ENCODE data around the gene PARD3.

PARD3 gene

DNA sequence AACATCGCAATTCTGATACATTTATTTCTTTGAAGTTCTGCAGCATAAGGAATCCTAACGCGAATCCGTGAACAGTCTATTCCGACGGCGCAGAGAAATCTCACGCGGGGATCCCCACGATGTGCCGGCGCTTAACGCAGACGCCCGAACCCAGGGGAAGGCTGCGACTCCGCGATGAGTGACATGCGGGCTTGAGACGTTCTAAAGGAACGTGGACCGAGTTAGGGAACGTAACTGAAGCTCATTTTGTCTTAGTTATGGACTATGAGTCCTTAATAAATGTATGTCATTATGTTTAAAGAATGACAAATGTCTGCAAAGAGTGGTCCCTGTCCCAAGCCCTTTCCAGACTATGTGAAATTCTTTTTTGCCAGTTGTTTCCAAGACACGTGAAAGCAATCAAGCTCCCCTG, 995 bp upstream of the PARD3 start:
- TF ChIP-seq, protein P1, sequence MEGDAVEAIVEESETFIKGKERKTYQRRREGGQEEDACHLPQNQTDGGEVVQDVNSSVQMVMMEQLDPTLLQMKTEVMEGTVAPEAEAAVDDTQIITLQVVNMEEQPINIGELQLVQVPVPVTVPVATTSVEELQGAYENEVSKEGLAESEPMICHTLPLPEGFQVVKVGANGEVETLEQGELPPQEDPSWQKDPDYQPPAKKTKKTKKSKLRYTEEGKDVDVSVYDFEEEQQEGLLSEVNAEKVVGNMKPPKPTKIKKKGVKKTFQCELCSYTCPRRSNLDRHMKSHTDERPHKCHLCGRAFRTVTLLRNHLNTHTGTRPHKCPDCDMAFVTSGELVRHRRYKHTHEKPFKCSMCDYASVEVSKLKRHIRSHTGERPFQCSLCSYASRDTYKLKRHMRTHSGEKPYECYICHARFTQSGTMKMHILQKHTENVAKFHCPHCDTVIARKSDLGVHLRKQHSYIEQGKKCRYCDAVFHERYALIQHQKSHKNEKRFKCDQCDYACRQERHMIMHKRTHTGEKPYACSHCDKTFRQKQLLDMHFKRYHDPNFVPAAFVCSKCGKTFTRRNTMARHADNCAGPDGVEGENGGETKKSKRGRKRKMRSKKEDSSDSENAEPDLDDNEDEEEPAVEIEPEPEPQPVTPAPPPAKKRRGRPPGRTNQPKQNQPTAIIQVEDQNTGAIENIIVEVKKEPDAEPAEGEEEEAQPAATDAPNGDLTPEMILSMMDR (IDR thresholded peaks at IDR 0.05; ENCODE audit: low read depth, low read length) = no peak
- DNase-seq (ENCODE audit: low read depth in 2 of 2) = peak in 1 of 2 donors; percentile 16
- H3K4me3 ChIP-seq (replicated peaks in 1 of 2; ENCODE audit: low read depth in 2 of 2, low read length in 2 of 2) = peak overlapping the region; percentile 60 to 76

DNA sequence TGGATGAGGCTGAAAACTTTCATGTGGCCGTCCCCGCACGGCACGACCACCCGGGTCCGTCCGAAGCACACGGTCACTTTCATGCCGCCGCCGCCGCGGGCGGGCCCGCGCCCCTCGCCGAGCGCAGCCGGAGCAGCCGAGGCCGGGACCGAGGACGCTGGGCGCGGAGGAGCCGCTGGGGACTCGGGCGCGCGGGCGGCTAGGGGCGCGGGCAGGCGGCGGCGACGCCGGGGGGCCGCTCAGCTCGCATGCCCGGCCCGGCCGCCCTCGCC, 247 bp downstream of the PARD3 start:
- no peak for DNase-seq (ENCODE audit: low read depth in 2 of 2)
- peak overlapping the region; percentile 76 to 83 for H3K4me3 ChIP-seq (replicated peaks in 1 of 2; ENCODE audit: low read depth in 2 of 2, low read length in 2 of 2)
- TF ChIP-seq, protein P1 (IDR thresholded peaks at IDR 0.05; ENCODE audit: low read depth, low read length) = no peak

DNA sequence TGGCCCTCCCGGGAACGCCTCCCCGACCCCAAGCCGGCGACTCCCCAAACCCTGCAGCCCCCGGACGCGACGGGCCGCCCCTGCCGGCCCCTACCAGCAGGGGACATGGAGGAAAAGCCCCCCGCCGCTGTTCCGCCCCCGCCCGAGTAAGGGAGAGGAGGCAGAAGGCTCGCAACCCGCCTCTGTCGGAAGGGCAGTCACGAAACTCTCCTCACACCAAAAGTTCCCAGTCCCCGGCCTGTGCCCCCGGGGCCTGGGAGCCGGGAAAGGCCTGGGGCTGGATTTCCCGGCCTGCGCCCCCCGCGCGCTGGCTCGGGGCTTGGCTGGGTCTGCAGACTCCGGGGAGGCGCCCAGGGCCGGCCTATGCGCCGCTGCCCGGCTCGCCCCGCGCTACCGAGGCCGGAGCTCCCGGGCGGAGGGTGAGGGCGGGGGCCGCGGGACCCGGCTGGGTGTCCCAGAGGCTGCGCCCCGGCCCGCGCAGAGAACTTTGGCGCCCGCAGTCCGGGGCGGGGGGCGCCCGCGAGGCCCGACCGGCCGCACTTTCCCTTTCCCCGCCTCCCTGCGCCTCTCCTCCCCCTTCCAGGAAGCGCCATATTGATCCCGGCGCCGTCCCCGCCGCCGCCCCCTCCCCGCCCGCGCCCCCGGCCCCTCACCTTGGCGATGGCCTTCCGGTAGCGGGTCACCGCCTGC, 728 bp downstream of the PARD3 start:
- TF ChIP-seq, protein P1 (IDR thresholded peaks at IDR 0.05; ENCODE audit: low read depth, low read length) = no peak
- H3K4me3 ChIP-seq (replicated peaks in 1 of 2; ENCODE audit: low read depth in 2 of 2, low read length in 2 of 2) = peak overlapping the region; percentile 76 to 83
- peak; percentile 19 to 43 for DNase-seq (ENCODE audit: low read depth in 2 of 2)

DNA sequence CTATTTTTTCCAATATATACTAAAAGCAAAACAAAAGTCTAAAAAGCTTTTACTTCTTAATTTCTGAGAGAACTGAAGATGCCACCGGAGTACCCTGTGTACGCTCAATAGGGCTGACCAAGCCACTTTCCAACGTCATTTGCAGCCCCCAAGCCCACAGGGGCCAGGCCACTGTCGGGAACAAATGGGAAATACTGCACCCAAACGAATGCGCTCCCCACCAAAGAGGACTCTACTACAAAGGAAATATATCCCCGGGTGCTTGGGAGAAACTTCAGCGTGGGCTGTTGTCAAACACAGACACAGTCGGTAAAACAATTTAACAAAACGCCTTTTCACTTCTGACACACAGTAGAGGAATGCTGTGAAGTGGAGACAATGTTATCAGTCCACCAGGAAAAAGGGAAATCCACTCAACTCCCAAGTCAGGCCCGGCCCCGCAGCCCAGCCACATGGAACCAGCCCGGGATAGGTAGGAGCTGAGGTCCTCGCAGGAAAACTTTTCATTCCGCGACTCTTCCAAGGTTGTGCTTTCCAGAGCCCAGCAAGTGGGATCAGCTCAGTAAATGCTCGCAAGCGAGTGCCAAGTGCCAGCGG, 1.4 kb downstream of the PARD3 start:
- TF ChIP-seq, protein P1 (IDR thresholded peaks at IDR 0.05; ENCODE audit: low read depth, low read length) = no peak
- peak; percentile 61 to 70 for DNase-seq (ENCODE audit: low read depth in 2 of 2)
- H3K4me3 ChIP-seq (replicated peaks in 1 of 2; ENCODE audit: low read depth in 2 of 2, low read length in 2 of 2) = peak overlapping the region; percentile 76 to 83

DNA sequence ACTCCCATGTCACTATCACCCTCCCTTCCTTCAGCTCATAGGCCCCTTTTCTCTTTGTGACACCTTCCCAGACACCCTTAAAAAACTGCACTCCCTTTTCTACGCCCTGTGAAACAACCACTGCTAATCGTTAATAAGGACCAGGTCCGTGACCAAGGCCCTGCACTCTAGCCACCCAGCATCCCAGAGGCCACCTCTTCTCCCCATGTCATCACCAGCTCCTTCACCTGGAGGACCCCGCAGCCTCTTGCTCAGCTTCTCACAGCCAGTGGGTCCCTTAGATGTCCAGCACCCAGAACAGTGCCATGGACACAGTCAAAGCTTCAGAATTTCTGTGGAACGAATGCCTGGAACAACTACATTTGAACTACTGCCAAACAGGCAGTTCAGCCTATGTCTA, 2.3 kb downstream of the PARD3 start:
- H3K4me3 ChIP-seq (replicated peaks in 1 of 2; ENCODE audit: low read depth in 2 of 2, low read length in 2 of 2) = no peak overlapping the region
- DNase-seq (ENCODE audit: low read depth in 2 of 2) = no peak
- TF ChIP-seq, protein P1 (IDR thresholded peaks at IDR 0.05; ENCODE audit: low read depth, low read length) = no peak

DNA sequence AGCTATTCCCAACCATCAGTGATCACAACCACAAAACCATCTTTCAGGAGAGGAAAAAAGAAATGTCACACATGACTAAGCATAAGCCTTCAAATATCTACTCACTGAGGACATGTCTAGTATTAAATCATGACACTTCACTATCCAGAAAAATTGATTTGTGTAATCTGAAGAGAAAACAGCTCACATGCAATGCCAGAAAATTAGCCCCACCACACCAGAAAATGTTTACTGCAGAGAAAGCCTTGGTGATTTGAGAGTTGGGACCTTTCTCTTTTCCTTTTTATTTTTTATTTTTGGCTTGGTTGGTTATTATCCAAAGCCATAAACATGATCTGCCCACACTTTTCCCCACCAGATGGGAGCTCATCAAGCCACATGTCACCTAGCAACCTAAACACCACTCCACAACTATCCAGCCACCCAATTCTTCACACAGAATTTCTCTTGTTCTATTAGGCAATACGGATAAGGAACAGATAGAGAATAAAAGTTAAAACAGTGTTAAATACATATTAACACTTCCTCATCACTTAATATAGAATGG, 3.1 kb downstream of the PARD3 start:
- peak in 1 of 2 donors; percentile 67 for DNase-seq (ENCODE audit: low read depth in 2 of 2)
- H3K4me3 ChIP-seq (replicated peaks in 1 of 2; ENCODE audit: low read depth in 2 of 2, low read length in 2 of 2) = no peak overlapping the region
- TF ChIP-seq, protein P1 (IDR thresholded peaks at IDR 0.05; ENCODE audit: low read depth, low read length) = no peak
